Ammon's horn (tissue), 1 donor: ENCODE results near the gene ATG14.
"Not testable (repeated sequence)": the region's sequence is repeated elsewhere in the genome, so short reads cannot be mapped to it uniquely, and the experiment has no call there.

ENCODE experiments used
- DNase-seq: peaks from one replicate; pipeline ENCODE4 v3.0.0-alpha.2; 2016; ENCODE audit warnings: low spot score

Gene ATG14

DNA sequence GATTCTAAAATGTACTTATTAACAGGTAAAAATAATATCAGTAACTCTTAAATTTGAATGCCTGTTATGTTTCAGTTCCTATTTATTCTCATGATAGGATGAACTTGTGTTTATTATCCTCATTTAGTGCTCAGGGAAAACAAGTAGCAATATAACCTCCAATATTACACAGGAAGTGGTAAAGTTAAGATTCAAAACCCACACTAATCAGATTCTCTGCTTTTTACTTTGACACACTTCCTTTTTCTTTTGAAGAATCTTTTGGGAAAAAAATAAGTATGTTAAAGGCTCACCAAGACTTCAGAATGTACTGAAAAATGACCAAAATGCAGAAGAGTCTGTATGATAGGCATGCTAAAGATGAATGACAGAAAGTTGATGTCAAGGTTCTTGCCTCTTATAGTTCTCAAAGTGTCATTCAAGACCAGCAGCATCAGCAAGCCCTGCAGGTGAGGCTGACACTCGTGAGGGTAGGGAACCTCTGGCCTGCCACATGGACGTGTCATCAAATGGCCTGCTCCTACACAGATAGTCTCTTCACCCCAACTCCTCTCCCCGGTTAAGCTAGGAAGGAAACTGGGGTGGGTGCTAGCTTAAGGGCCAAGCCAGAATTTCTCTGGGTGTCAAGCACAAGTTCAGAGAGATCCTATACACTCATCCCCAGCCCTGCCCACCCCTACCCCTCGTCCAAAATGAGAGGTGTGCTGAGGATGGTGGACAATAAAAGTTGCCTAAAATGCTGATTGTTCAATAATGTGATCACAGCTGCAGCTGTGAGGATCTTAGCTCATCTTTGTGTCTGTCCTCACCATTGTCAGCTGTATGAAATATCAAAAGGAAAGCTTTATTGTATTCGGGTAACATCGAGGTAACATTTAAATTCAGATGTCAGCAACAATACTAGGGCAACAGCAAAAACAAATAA is 22.5 kb upstream of the ATG14 start:
- no peak for DNase-seq

GRCh38 chr14:55432628-55433027 is 21.0 kb upstream of the ATG14 start:
- no peak for DNase-seq

- DNase-seq, result peak; percentile 41
These were observed 18.5 kb upstream of the ATG14 start for GRCh38 chr14:55430024-55430690.

DNA sequence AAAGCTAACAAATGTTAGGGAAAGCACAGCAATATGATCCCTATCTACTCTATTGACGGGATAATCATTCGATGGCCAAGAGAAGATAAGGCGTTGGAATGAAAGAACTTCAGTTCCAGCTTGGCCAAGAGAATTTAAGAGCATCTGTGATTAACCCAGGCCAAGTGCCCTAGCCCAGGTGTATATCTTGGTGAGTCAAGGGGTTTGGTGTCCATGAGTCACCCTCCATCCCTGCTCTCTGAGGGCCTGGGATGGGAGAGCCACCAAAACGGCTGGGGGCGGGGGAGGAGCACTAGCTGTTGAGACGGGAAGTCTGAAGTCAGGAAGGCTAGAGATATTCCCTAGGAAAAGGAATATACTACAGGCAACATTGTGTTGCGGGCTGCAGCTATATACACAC is 15.8 kb upstream of the ATG14 start:
- DNase-seq, result no peak

DNA sequence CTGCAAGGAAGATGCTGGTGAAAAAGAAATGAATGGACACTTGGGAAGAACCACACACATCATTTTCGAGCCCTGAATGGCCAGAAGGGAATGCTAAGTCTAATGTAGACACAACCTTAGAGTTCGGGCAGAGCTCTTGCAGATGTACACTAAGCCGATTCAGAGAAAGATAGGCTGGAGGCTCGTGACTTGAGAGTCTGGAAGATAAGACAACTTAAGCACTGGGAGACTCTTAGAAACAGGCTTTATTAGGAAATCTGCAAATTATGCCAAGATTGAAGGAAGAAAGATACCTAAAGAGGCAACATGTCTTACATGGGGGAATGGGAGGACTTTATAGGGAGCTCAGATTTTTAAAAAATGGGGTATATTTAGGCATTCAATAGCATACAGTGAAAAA is 15.3 kb upstream of the ATG14 start:
- no peak for DNase-seq

DNA sequence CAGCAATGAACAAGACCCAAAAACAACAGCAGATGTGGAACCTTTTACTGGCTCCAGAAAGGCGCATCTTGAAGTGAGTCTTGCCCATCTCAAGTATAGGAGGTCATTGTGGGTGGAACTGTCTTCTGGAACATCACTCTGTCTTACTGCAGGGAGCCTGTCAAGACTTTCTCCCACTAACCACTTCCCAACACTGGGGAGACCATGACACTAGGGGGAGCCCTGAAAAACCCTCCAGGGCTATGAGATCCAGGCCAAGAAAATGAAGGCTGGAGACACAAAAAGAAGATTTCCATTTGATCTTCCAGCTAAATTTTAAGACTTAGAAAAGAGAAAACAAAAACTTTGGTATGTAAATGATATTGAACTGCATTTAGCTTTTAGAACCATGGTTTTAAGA is 13.5 kb upstream of the ATG14 start:
- DNase-seq, result no peak

DNA sequence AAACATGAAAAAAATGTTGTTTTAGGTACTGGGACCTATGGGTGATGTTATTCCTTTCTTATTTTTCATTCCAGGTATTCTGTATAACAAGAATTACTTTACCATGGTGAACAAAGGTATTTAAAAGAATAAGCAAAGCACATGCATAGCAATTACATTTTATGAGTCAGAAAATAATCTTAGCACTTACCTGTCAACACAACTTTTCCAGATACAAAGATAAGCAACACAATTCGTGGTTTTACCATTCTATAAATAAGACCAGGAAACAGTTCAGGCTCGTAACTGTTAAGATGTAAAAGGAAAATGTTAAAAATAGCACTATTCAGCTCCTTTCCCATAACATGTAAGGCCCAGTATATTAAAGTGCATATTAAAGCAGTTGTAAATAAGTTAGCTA is 12.3 kb upstream of the ATG14 start:
- DNase-seq, result no peak

- DNase-seq, result not testable (repeated sequence)
These were observed 10.7 kb upstream of the ATG14 start for GRCh38 chr14:55422338-55422737.

DNA sequence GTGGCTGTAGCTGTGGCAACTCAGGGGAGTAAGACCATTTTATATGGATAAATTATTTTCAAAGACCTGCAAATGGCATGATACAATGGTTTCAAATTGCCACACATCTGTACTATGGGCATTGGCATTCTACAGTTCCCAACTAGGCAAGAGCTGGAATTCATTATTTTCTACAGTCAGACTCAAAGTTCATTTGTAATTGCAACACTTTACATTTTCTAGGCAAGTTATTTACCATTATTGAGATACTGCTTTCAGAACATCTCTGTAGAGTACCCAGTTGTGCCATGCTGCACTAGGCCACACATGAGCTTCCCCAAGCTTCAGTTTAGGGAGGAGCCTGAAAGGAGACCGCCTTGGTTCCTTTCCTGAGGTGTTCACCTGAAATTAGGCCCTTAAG is 8.0 kb upstream of the ATG14 start:
- DNase-seq, result no peak

DNA sequence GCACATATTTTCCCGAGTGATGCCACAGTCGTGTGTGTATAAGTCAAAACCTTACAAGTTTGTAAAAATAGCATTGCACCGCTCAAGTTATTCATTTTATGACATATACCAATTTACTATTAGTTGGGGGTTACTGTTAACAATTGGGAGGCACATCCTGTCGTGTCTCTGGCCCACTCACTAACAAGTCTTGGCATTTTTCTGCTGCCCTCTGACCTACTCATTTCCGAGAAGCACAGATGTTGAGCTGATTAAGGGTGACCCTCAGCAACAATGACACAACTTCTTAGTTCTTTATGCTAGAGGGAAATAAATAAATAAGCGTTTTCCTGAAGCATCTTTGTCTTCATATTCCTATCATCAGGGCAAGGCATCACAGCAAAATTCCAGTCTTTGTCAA is 6.8 kb upstream of the ATG14 start:
- DNase-seq, result no peak

DNA sequence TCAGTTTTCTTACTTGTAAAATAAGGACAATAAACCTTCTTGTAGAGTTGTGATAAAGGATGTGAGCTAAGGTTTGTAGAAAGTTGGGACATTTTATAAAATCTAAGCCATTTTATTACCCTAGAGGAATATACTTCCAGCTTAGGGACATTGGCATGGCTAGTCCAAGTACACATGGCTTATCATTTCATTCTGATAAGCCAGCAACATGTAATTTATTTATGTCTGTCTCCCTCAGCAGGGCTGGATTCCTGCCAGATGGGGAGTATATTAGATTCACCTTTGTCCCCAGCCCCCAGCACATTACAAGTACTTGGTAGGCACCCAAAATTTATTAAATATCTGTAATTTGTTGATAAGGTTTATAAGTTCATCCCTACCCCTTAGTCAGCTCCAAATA is 6.3 kb upstream of the ATG14 start:
- no peak for DNase-seq

- no peak for DNase-seq
These were observed 5.2 kb upstream of the ATG14 start for GRCh38 chr14:55416866-55417265.

DNA sequence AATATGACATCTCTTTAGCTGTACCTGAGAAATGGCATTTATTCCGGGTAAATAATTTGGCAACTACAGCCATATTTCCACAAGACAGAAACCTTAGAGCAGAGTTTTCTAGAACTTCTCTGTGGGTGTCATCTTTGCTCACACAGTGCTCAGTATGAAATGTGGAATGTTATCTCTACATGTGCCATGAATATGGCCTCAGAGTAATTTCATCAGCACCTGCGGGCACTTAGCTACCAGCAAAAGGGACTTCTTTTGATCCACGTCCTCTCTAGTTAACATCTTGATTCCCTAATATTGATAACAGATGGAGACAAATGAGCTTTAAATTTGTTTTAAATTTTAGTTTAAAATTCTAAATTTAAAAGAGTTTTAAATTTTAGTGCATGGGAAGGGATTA is 2.9 kb upstream of the ATG14 start:
- DNase-seq, result no peak

DNA sequence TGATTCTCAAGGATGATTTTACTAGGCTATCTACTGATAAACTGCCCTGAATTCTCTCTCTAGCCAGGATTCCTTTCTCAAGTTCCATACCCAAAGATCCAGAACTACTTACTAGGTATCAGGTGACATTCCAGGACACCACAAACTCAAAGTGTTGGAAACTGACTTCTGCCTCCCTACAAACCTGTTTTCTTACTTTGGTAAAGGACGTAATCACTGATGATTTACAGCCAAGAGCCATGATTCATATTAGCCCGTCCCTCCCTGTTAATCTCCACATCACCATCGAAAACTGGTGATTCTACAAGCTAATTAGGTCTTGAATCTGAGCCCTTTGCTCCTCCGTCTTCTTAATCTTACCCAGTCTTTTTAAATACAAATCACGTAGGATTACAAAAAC is 1.0 kb upstream of the ATG14 start:
- no peak for DNase-seq

GRCh38 chr14:55410876-55411275 is 754 bp downstream of the ATG14 start:
- DNase-seq, result no peak

DNA sequence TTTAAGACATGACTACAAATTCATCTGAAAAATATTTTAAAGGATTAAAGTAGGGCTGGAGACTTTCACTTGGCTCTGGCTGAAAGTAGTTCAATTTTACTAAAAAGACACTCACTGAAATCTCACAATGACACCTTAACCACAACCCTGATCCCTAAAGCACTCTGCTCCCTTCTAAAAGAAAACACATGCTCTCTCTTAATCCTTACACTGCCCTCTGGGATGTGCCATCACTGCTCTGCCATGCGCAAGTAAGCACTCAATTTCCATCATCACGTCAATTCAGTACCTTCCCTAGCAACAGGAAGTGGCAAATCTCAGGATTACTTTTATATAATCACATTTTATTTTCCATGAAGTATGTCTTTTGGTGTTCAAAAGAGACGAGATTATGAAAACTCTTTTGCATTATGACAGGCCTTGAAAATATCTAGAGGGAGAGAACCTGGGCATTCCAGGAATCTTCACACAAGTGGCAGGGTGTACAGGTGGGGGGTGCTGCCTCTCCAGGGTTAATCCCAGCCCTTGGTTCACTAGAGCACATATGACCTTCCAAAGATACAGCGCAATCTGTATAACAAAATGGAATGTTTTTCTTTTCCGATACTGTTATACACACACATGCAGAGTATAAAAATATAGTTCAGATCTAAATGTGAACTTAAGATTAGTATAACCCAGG is 7.3 kb downstream of the ATG14 start:
- DNase-seq, result no peak

DNA sequence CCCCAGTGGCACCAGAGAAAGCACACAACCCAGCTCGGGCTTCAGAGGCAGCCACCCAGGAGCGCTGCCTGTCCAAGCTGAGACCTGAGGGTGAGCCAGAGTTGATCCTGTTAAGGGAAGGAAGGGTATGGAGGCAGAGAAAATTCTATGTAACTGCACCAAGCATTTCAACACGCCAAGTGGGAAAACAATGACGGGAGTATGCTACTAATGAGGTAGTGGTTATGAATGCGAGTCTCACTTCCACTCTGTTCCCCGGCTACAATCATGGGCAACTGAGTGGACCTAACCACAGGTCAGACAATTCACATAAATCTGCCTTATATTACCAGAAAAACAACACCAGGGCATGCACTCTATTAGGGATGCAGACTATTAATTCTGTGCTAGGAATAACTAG is 9.9 kb downstream of the ATG14 start:
- no peak for DNase-seq

GRCh38 chr14:55399852-55400251 is 11.8 kb downstream of the ATG14 start:
- no peak for DNase-seq

DNA sequence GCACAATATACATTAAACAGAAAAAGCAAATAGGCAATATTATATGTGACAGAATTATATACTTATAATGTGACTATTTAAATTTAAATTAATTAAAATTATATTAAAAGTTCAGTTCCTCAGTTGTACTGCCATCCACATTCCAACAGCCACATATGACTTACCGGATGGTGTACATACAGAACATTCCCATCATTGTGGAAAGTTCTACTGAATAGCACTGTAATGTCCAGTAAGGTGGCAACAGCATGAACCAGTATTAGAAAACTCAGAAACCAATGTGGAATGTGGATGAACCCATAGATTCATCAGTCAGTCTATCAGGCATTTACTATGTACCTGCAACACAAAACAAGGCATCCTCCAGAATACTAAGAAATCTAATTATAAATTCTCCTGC is 12.4 kb downstream of the ATG14 start:
- no peak for DNase-seq

- DNase-seq, result no peak
These were observed 13.0 kb downstream of the ATG14 start for GRCh38 chr14:55398679-55399078.

GRCh38 chr14:55389330-55389729 is 22.3 kb downstream of the ATG14 start:
- no peak for DNase-seq

DNA sequence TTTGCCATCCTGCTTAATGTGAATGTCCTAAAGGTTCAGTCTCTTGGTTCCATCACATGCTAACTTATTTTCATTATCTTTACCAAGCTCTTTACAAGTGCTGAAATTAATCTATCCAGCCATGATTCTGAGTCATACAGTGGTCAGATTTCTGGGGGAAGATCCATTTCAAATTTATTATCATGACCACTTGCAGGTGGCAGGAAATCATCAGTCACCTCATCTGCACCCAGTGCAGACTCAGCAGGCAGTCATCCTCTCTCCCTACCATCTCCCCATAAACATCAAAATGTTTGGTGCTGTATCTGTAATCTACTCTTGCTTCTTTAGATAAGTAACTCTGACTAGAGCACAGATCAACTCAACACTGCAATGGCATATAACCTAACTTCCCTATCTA is 23.5 kb downstream of the ATG14 start:
- no peak for DNase-seq

- no peak for DNase-seq
These were observed 24.5 kb downstream of the ATG14 start for GRCh38 chr14:55387121-55387520.
